Vagina (tissue), 2 donors: ENCODE data around the gene ST6GALNAC3.

Experiments
- POLR2A ChIP-seq, 2 donors: fragments of 450-650 bp; IDR thresholded peaks; one replicate each; pipeline ENCODE4 v1.6.1; 2017; ENCODE audit warnings: antibody characterized with exemption in 2 of 2, mild to moderate bottlenecking in 2 of 2, moderate library complexity in 2 of 2
- POLR2AphosphoS5 ChIP-seq, 2 donors: sonication (generic); formaldehyde crosslinking; IDR thresholded peaks; one replicate each; pipeline ENCODE4 v1.9.0; 2017; ENCODE audit warnings: antibody characterized with exemption in 2 of 2, mild to moderate bottlenecking in 2 of 2, low read depth in 1 of 2; ENCODE audit not compliant: insufficient read depth in 1 of 2

DNA sequence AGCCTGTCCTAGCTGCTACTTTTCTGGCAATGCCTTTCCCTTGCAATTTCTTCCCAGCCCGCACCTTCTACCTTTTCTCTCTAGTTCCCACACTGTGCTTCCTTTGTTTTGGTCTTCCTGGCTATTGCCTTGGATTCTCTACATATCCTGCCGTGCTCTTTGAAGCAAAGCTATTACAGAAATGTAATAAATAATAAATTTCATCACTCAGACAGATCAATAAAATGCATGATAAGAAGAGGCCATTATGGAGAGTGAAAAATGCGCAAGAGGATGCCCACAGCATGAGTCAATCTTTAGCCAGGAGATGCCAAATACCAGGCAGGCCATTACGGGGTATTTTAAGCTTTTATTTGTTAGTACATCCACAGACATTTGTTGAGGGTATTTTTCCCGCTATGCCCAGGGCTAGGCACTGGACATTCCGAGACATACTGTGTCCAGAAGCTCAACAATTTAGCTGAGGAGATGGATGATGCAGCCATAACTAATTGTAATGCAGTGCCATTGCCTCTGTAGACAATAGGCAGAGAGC is 163.6 kb downstream of the ST6GALNAC3 start:
- no peak for TF ChIP-seq POLR2AphosphoS5 (IDR thresholded peaks at IDR 0.05; ENCODE audit: insufficient read depth in 1 of 2, low read depth in 1 of 2)
- TF ChIP-seq POLR2A (IDR thresholded peaks at IDR 0.05) = no peak
